Testis (tissue), 3 donors: Measurements from ENCODE around the gene CELF3. TPM values are rescaled to one million over a fixed set of nuclear protein-coding genes. Genes with fewer than 3 reads are reported as not detected.
"Not testable (repeated sequence)": the region's sequence is repeated elsewhere in the genome, so short reads cannot be mapped to it uniquely, and the experiment has no call there.

Source experiments
- DNase-seq: peaks from one replicate; pipeline ENCODE4 v3.0.0-alpha.2; 2019
- H3K27ac ChIP-seq, 2 donors: fragments of 200-600 bp; sonication (generic); one replicate each; pipeline ENCODE4 v1.5.1; 2019
- H3K27me3 ChIP-seq: fragments of 200-600 bp; sonication (generic); one replicate; pipeline ENCODE4 v1.5.1; 2019
- H3K36me3 ChIP-seq: fragments of 200-600 bp; sonication (generic); one replicate; pipeline ENCODE4 v1.5.1; 2017; ENCODE audit warnings: low read depth; ENCODE audit errors: missing control alignments
- H3K4me1 ChIP-seq: fragments of 200-600 bp; sonication (generic); one replicate; pipeline ENCODE4 v1.5.1; 2019
- H3K4me3 ChIP-seq, 2 donors: fragments of 200-600 bp; sonication (generic); one replicate each; pipeline ENCODE4 v1.5.1; 2017 to 2019
- H3K9me3 ChIP-seq: fragments of 200-600 bp; sonication (generic); one replicate; pipeline ENCODE4 v1.5.1; 2017
- POLR2A ChIP-seq: fragments of 450-650 bp; IDR thresholded peaks from one replicate; pipeline ENCODE4 v1.6.1; 2017; ENCODE audit warnings: antibody characterized with exemption, mild to moderate bottlenecking, moderate library complexity
- WGBS, 2 donors: methylation state at CpG; one replicate each; pipeline ENCODE4 v1.1.5; 2018; 5-methylcytosine and 5-hydroxymethylcytosine counted together
- intact Hi-C: fragments of 100-400 bp; cut with DNase I; formaldehyde crosslinking; loops from one replicate; pipeline ENCODE4 v1.15.1; 2023; ENCODE audit warnings: low total_unique reads
- polyA plus RNA-seq: library from polyadenylated mRNA; stranded (reverse); fragments of 350-450 nt; fragmentation: Illumina TruSeq; extraction: RNeasy Lipid Tissue Mini Kit (QIAGEN cat#74804); gene quantifications from one replicate; pipeline ENCODE4 v1.2.3, GENCODE V29; 2014; ENCODE audit warnings: low read depth, low replicate concordance; ENCODE audit not compliant: insufficient read depth
- total RNA-seq, 2 donors: library from RNA; depleted of rRNA; stranded (reverse); fragments of >200 nt; gene quantifications; one replicate each; pipeline ENCODE4 v1.2.3, GENCODE V29; 2016
- TF ChIP-seq, protein P1 (sequence below), 3 experiments: fragments of 450-650 bp in 2 of 3; fragments of 200-600 bp in 1 of 3; sonication (generic) in 1 of 3; IDR thresholded peaks; one replicate each; pipeline ENCODE4 v1.5.1; 2016 to 2019; ENCODE audit warnings: antibody characterized with exemption in 3 of 3, mild to moderate bottlenecking in 2 of 3, moderate library complexity in 1 of 3

The CELF3 gene
- total and polyA plus RNA-seq, 3 donors from 2014 or later = 2.6 to 4.6 (median 3.2) TPM

DNA sequence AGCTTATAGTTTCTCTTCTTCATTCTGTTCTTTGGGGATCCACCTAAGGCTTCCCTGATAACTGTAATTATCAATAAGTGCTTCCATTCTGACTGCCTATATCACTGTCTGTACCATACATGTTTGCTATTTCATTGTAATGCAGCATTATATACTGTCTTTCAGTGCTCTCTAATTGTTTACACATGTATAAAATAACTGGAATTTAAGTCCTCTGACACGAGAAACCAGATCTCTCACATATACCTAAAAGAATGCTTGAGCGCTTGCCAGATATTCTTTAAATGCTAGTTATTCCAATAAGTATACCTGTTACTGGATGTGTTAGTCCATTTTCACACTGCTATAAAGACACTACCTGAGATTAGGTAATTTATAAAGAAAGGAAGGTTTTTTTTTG, 34.7 kb downstream of the CELF3 start:
- Histone ChIP-seq H3K27ac (no peak overlapping the region), H3K27me3 (no peaks in the 10 kb centered on the region), H3K4me1 (peaks cover 3% of the 10 kb centered on the region), H3K4me3 (no peak overlapping the region), H3K36me3 (no peaks in the 10 kb centered on the region), H3K9me3 (no peaks in the 10 kb centered on the region)
- DNase-seq = no peak
- WGBS, 2 donors = 93 to 100% methylated on average over 2 of the region's 2 CpGs
- intact Hi-C loops = no loop called here
- TF ChIP-seq POLR2A = no peak
- TF ChIP-seq, protein P1, sequence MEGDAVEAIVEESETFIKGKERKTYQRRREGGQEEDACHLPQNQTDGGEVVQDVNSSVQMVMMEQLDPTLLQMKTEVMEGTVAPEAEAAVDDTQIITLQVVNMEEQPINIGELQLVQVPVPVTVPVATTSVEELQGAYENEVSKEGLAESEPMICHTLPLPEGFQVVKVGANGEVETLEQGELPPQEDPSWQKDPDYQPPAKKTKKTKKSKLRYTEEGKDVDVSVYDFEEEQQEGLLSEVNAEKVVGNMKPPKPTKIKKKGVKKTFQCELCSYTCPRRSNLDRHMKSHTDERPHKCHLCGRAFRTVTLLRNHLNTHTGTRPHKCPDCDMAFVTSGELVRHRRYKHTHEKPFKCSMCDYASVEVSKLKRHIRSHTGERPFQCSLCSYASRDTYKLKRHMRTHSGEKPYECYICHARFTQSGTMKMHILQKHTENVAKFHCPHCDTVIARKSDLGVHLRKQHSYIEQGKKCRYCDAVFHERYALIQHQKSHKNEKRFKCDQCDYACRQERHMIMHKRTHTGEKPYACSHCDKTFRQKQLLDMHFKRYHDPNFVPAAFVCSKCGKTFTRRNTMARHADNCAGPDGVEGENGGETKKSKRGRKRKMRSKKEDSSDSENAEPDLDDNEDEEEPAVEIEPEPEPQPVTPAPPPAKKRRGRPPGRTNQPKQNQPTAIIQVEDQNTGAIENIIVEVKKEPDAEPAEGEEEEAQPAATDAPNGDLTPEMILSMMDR (IDR thresholded peaks at IDR 0.05) = no peak

DNA sequence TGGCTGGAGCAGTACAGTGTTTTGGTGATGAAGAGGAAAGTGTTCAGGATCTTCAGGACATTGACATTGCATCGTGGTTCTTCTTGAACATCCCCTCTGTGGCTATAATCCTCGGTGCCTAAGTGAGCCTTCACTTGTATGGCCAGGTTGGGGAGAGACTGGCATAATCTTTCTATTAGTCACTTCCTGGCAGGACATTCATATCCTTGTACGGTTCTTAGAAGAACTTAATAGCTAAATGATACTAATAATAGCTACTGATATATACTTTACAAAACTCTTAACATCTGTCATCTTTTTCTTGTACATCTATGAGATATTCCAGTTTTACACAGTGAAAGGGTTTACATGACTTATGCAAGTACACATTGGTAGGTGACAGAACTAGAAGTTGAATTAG, 35.8 kb downstream of the CELF3 start:
- 52 to 61% methylated on average over 3 of the region's 3 CpGs for WGBS, 2 donors

DNA sequence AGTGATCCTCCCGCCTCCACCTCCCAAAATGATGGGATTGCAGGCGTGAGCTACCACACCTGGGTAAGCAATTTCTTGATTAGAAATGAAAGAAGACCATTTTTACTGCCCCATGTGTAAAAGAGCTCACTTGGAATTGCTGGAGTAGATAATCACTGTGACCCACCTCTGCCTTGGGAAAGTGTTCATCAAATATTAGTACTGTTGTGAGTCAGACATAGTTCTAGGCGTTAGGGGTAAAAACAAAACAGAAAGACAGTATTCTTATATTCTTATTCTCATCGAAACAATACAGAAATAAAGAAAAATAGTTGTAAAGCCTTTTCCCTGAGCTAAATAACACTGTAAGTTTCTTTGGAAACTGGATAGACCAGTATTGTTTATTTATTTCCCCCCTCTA, 36.2 kb downstream of the CELF3 start:
- intact Hi-C loops = no loop called here
- Histone ChIP-seq H3K27ac (no peak overlapping the region), H3K27me3 (no peaks in the 10 kb centered on the region), H3K9me3 (no peaks in the 10 kb centered on the region), H3K4me1 (no peaks in the 10 kb centered on the region), H3K4me3 (no peak overlapping the region), H3K36me3 (no peaks in the 10 kb centered on the region)
- no peak for TF ChIP-seq POLR2A
- TF ChIP-seq, protein P1 (IDR thresholded peaks at IDR 0.05) = no peak
- DNase-seq = no peak
- WGBS, 2 donors = 72 to 91% methylated on average over 4 of the region's 4 CpGs

More for the DNA sequence above, 35.8 kb downstream of the CELF3 start:
- Histone ChIP-seq H3K36me3 (no peaks in the 10 kb centered on the region), H3K4me3 (no peak overlapping the region), H3K4me1 (no peaks in the 10 kb centered on the region), H3K9me3 (no peaks in the 10 kb centered on the region), H3K27me3 (no peaks in the 10 kb centered on the region), H3K27ac (no peak overlapping the region)
- no peak for DNase-seq
- TF ChIP-seq, protein P1 (IDR thresholded peaks at IDR 0.05) = no peak
- TF ChIP-seq POLR2A = no peak
- intact Hi-C loops = no loop called here

DNA sequence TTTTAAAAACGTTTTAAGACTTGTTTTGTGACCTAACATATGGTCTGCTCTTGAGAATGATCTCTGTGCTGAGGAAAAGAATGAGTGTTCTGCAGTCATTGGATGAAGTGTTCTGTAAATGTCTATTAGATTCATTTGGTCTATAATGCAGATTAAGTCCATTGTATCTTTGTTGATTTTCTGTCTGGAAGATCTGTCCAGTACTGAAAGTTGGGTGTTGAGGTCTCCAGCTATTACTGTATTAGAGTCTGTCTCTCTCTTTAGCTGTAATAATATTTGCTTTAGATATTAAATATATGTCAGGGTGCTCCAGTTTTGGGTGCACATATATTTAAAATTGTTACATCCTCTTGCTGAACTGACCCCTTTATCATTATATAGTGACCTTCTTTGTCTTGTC, 43.2 kb downstream of the CELF3 start:
- Histone ChIP-seq H3K36me3 (no peaks in the 10 kb centered on the region), H3K4me1 (no peaks in the 10 kb centered on the region)

DNA sequence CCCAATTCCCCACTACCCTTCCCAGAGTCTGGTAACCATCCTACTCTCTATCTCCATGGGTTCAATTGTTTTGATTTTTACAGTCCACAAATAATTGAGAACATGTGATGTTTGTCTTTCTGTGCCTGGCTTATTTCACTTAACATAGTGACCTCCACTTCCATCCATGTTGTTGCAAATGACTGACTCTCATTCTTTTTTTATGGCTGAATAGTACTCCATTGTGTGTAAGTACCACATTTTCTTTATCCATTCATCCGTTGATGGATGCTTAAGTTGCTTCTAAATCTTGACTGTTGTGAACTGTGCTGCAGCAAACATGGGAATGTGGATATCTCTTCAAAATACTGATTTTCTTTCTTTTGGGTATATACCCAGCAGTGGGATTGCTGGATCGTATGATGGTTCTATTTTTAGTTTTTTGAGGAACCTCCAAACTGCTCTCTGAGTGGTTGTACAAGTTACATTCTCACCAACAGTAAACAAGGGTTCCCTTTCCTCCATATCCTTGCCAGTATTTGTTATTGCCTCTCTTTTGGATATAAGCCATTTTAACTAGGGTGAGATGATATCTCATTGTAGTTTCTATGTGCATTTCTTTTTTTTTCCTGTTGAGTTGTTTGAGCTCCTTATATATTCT, 46.4 kb downstream of the CELF3 start:
- intact Hi-C loops, H3K27me3 ChIP-seq, DNase-seq, H3K36me3 ChIP-seq, H3K27ac ChIP-seq, H3K9me3 ChIP-seq, H3K4me1 ChIP-seq, H3K4me3 ChIP-seq: not testable (repeated sequence)
- 84 to 92% methylated on average over 2 of the region's 2 CpGs for WGBS, 2 donors

More for the DNA sequence above, 43.2 kb downstream of the CELF3 start:
- H3K9me3 ChIP-seq = no peaks in the 10 kb centered on the region
- H3K27ac ChIP-seq = no peak overlapping the region
- intact Hi-C loops = no loop called here
- no peak for DNase-seq
- 83 to 85% methylated on average over 1 of the region's 1 CpG for WGBS, 2 donors
- no peak for TF ChIP-seq POLR2A
- TF ChIP-seq, protein P1 (IDR thresholded peaks at IDR 0.05) = no peak
- no peaks in the 10 kb centered on the region for H3K27me3 ChIP-seq
- no peak overlapping the region for H3K4me3 ChIP-seq
